GM19438 (cell line): ENCODE data around the gene MUSTN1.

Experiments used
- ATAC-seq: cut with Tn5 transposase; IDR thresholded peaks from one replicate; pipeline ENCODE4 v1.9.1; 2021; ENCODE audit warnings: low read depth; ENCODE audit not compliant: unreplicated experiment

The MUSTN1 gene

GRCh38 chr3:52836471-52836845 lies 1.6 kb upstream of the MUSTN1 start:
- no peak for ATAC-seq

- no peak for ATAC-seq
Measured at GRCh38 chr3:52835766-52836470, 1.1 kb upstream of the MUSTN1 start.

- no peak for ATAC-seq
Measured at GRCh38 chr3:52833202-52833601, 1.6 kb downstream of the MUSTN1 start.

GRCh38 chr3:52831500-52832301 lies 3.1 kb downstream of the MUSTN1 start:
- no peak for ATAC-seq

GRCh38 chr3:52830535-52831258 lies 4.1 kb downstream of the MUSTN1 start, which contains the start of gene ITIH4:
Gene ITIH4, minus strand, starts transcription at chr3:52830672. Its CDS starts 30 bp downstream, at chr3:52830642.
- no peak for ATAC-seq

- ATAC-seq: no peak
Measured at GRCh38 chr3:52829906-52830463, 4.8 kb downstream of the MUSTN1 start.

- ATAC-seq: no peak
Measured at GRCh38 chr3:52829482-52829881, 5.3 kb downstream of the MUSTN1 start.

- ATAC-seq: no peak
Measured at GRCh38 chr3:52827866-52828376, 6.9 kb downstream of the MUSTN1 start.

GRCh38 chr3:52827441-52827840 lies 7.4 kb downstream of the MUSTN1 start:
- no peak for ATAC-seq

- ATAC-seq: no peak
Measured at GRCh38 chr3:52824037-52824436, 10.8 kb downstream of the MUSTN1 start.

GRCh38 chr3:52822363-52822762 lies 12.5 kb downstream of the MUSTN1 start:
- no peak for ATAC-seq

- no peak for ATAC-seq
Measured at GRCh38 chr3:52820736-52821135, 14.1 kb downstream of the MUSTN1 start.

- ATAC-seq: no peak
Measured at GRCh38 chr3:52819936-52820335, 14.9 kb downstream of the MUSTN1 start.

- no peak for ATAC-seq
Measured at GRCh38 chr3:52817860-52818259, 17.0 kb downstream of the MUSTN1 start.

- ATAC-seq: no peak
Measured at GRCh38 chr3:52817221-52817620, 17.6 kb downstream of the MUSTN1 start.

GRCh38 chr3:52816654-52817053 lies 18.2 kb downstream of the MUSTN1 start:
- no peak for ATAC-seq

- no peak for ATAC-seq
Measured at GRCh38 chr3:52816199-52816598, 18.6 kb downstream of the MUSTN1 start.

GRCh38 chr3:52813810-52814209 lies 21.0 kb downstream of the MUSTN1 start:
- no peak for ATAC-seq

GRCh38 chr3:52811452-52812011 lies 23.3 kb downstream of the MUSTN1 start:
- ATAC-seq: no peak

GRCh38 chr3:52810923-52811322 lies 23.9 kb downstream of the MUSTN1 start:
- no peak for ATAC-seq
